Ectodermal cell (in vitro differentiated cells): Measurements from ENCODE around the gene SH2B3.

Experiments
- H3K27ac ChIP-seq: 2 replicates; pipeline ENCODE4 v1.7.0; 2013; ENCODE audit warnings: mild to moderate bottlenecking, low read depth, low read length; ENCODE audit not compliant: insufficient read depth, poor library complexity, severe bottlenecking
- H3K27me3 ChIP-seq: 2 replicates; pipeline ENCODE4 v1.7.0; 2013; ENCODE audit warnings: mild to moderate bottlenecking, low read length; ENCODE audit not compliant: insufficient read depth, control insufficient read depth, poor library complexity, severe bottlenecking
- H3K36me3 ChIP-seq: one replicate; pipeline ENCODE4 v1.7.0; 2013; ENCODE audit warnings: low read length; ENCODE audit not compliant: control insufficient read depth, insufficient read depth
- H3K4me1 ChIP-seq: one replicate; pipeline ENCODE4 v1.7.0; 2013; ENCODE audit warnings: low read length; ENCODE audit not compliant: control insufficient read depth, insufficient read depth
- H3K4me3 ChIP-seq: 2 replicates; pipeline ENCODE4 v1.7.0; 2013; ENCODE audit warnings: low read depth, low read length, control low read depth; ENCODE audit not compliant: insufficient read depth
- H3K9me3 ChIP-seq: 2 replicates; pipeline ENCODE4 v1.7.0; 2013; ENCODE audit warnings: mild to moderate bottlenecking, low read length, moderate library complexity; ENCODE audit not compliant: control insufficient read depth
- WGBS, 2 experiments: methylation state at CpG; one replicate each; pipeline ENCODE4 v1.1.7; 2013; ENCODE audit warnings: missing lambda C conversion rate in 2 of 2; 5-methylcytosine and 5-hydroxymethylcytosine counted together

Gene SH2B3

GRCh38 chr12:111428081-111428727, 22.5 kb downstream of the SH2B3 start:
- Histone ChIP-seq H3K27me3 (no peaks in the 10 kb centered on the region), H3K36me3 (no peaks in the 10 kb centered on the region), H3K27ac (no peak overlapping the region), H3K9me3 (no peaks in the 10 kb centered on the region), H3K4me3 (no peak overlapping the region), H3K4me1 (peaks cover 15% of the 10 kb centered on the region)
- 95 to 97% methylated on average over 9 of the region's 9 CpGs for WGBS, 2 experiments

GRCh38 chr12:111428728-111429175, 23.0 kb downstream of the SH2B3 start:
- H3K9me3 ChIP-seq: no peaks in the 10 kb centered on the region
- no peak overlapping the region for H3K4me3 ChIP-seq
- H3K36me3 ChIP-seq: no peaks in the 10 kb centered on the region
- peaks cover 15% of the 10 kb centered on the region for H3K4me1 ChIP-seq
- H3K27me3 ChIP-seq: no peaks in the 10 kb centered on the region
- H3K27ac ChIP-seq: no peak overlapping the region
- 88% methylated on average over 15 to 18 of the region's 21 CpGs for WGBS, 2 experiments

GRCh38 chr12:111429828-111430432, 24.2 kb downstream of the SH2B3 start:
- Histone ChIP-seq H3K36me3 (no peaks in the 10 kb centered on the region), H3K9me3 (no peaks in the 10 kb centered on the region), H3K27me3 (no peaks in the 10 kb centered on the region), H3K4me3 (no peak overlapping the region), H3K4me1 (peaks cover 14% of the 10 kb centered on the region), H3K27ac (no peak overlapping the region)
- WGBS, 2 experiments: 89 to 90% methylated on average over 21 of the region's 21 CpGs

GRCh38 chr12:111430433-111431353, 25.0 kb downstream of the SH2B3 start:
- no peaks in the 10 kb centered on the region for H3K36me3 ChIP-seq
- H3K27me3 ChIP-seq: no peaks in the 10 kb centered on the region
- H3K27ac ChIP-seq: no peak overlapping the region
- H3K4me3 ChIP-seq: no peak overlapping the region
- peaks cover 7% of the 10 kb centered on the region for H3K4me1 ChIP-seq
- WGBS, 2 experiments: 88 to 89% methylated on average over 17 of the region's 17 CpGs
- H3K9me3 ChIP-seq: no peaks in the 10 kb centered on the region

- Histone ChIP-seq H3K27me3 (no peaks in the 10 kb centered on the region), H3K4me3 (no peak overlapping the region), H3K9me3 (no peaks in the 10 kb centered on the region), H3K36me3 (no peaks in the 10 kb centered on the region), H3K4me1 (peaks cover 5% of the 10 kb centered on the region), H3K27ac (no peak overlapping the region)
- WGBS, 2 experiments: 91 to 92% methylated on average over 6 of the region's 6 CpGs
Observed at GRCh38 chr12:111431772-111432171, 26.0 kb downstream of the SH2B3 start.

GRCh38 chr12:111434049-111434448, 28.3 kb downstream of the SH2B3 start:
- peaks cover 5% of the 10 kb centered on the region for H3K4me1 ChIP-seq
- H3K4me3 ChIP-seq: no peak overlapping the region
- no peaks in the 10 kb centered on the region for H3K27me3 ChIP-seq
- H3K9me3 ChIP-seq: no peaks in the 10 kb centered on the region
- no peak overlapping the region for H3K27ac ChIP-seq
- no peaks in the 10 kb centered on the region for H3K36me3 ChIP-seq
- WGBS, 2 experiments: 86 to 90% methylated on average over 3 of the region's 3 CpGs

GRCh38 chr12:111434680-111435338, 29.1 kb downstream of the SH2B3 start:
- Histone ChIP-seq H3K27me3 (no peaks in the 10 kb centered on the region), H3K4me3 (no peak overlapping the region), H3K9me3 (no peaks in the 10 kb centered on the region), H3K4me1 (peaks cover 5% of the 10 kb centered on the region), H3K36me3 (no peaks in the 10 kb centered on the region), H3K27ac (no peak overlapping the region)
- WGBS, 2 experiments: 70 to 75% methylated on average over 18 of the region's 18 CpGs

GRCh38 chr12:111435661-111436201, 30.0 kb downstream of the SH2B3 start:
- no peak overlapping the region for H3K4me3 ChIP-seq
- WGBS, 2 experiments: 95 to 96% methylated on average over 16 of the region's 16 CpGs
- H3K27me3 ChIP-seq: no peaks in the 10 kb centered on the region
- H3K27ac ChIP-seq: no peak overlapping the region
- peaks cover 5% of the 10 kb centered on the region for H3K4me1 ChIP-seq
- no peaks in the 10 kb centered on the region for H3K9me3 ChIP-seq
- no peaks in the 10 kb centered on the region for H3K36me3 ChIP-seq

- Histone ChIP-seq H3K27ac (no peak overlapping the region), H3K27me3 (no peaks in the 10 kb centered on the region), H3K9me3 (no peaks in the 10 kb centered on the region), H3K4me3 (no peak overlapping the region), H3K36me3 (no peaks in the 10 kb centered on the region), H3K4me1 (peaks cover 5% of the 10 kb centered on the region)
- 90 to 91% methylated on average over 7 of the region's 7 CpGs for WGBS, 2 experiments
Observed at GRCh38 chr12:111436266-111436665, 30.5 kb downstream of the SH2B3 start.
